ENCODE measurements around the gene WASF2. TPM values are rescaled to one million over a fixed set of nuclear protein-coding genes. Genes with fewer than 3 reads are reported as not detected.

The WASF2 gene
- total and polyA plus RNA-seq, 12 donors, result 17.4 to 159 (median 60.9) TPM

DNA sequence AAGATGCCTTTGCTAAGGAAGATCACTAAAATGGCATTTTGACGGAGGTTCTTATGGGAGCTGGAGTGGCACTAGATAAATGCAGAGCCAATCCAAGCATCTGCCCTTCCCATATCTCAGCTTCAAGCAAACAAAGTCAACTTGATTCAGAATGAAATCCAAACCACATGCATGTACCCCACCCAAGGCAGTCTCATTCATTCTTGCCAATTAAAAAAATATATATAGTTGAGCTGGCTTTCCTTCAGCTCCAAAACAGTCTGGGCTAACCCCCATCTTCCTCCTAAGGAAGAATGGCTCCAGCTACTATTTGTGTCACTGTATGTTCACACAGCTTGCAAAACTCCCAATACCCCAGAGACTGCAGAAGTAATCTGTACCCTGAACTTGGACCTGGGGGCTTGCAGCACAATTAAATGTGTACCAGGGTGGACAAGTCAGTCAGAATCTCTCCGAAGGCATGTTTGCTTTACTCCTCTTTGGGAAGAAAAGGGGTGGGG is 62.1 kb downstream of the WASF2 start:
- Histone ChIP-seq H3K27me3 (no peaks in the 10 kb centered on the region), H3K36me3 (replicated peaks in 1 of 2) (peaks cover 0 to 9% of the 10 kb centered on the region in 2 donors), H3K4me1 (replicated peaks in 1 of 2) (peaks cover 34 to 78% of the 10 kb centered on the region in 2 donors), H3K27ac (peak overlapping the region in 4 of 5 donors; percentile 31 to 79 (median 54)), H3K4me3 (no peak overlapping the region), H3K9me3 (replicated peaks in 1 of 3) (no peaks in the 10 kb centered on the region)
- DNase-seq, result no peak
- TF ChIP-seq POLR2A (IDR thresholded peaks at IDR 0.05), result no peak
- TF ChIP-seq, protein P1, sequence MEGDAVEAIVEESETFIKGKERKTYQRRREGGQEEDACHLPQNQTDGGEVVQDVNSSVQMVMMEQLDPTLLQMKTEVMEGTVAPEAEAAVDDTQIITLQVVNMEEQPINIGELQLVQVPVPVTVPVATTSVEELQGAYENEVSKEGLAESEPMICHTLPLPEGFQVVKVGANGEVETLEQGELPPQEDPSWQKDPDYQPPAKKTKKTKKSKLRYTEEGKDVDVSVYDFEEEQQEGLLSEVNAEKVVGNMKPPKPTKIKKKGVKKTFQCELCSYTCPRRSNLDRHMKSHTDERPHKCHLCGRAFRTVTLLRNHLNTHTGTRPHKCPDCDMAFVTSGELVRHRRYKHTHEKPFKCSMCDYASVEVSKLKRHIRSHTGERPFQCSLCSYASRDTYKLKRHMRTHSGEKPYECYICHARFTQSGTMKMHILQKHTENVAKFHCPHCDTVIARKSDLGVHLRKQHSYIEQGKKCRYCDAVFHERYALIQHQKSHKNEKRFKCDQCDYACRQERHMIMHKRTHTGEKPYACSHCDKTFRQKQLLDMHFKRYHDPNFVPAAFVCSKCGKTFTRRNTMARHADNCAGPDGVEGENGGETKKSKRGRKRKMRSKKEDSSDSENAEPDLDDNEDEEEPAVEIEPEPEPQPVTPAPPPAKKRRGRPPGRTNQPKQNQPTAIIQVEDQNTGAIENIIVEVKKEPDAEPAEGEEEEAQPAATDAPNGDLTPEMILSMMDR (IDR thresholded peaks at IDR 0.05), result no peak
- WGBS, 4 donors, result 65 to 74% (median 72%) methylated on average over 2 of the region's 2 CpGs
- intact Hi-C loops (cut with DNase I), result loop anchor here in 1 of 2 donors (10.0 kb wide), 1 partner anchor 47 kb away; no protein-coding TSS in a partner anchor

DNA sequence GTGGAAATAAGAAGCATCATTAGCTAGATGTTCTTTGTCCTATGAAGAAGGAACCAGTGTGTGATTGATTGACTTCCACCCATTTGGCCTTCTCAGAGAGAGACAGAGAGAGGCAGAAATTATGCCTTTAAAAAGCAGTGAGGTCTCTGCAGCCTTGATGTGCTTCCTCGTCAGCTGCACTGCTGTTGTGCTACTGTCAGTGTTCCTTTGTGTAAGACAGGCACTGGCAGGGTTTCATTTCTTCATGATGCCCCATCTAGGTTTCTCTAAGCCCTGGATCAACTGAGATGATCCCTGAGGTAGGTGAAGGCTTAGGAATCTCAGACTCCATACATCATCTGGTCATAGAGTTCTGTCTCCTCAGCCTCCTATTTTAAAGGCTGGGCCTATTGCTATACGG is 62.6 kb downstream of the WASF2 start:
- Histone ChIP-seq H3K4me3 (no peak overlapping the region), H3K4me1 (replicated peaks in 1 of 2) (peaks cover 34 to 75% of the 10 kb centered on the region in 2 donors), H3K27ac (peak overlapping the region in 2 of 5 donors; percentile 76 to 79), H3K36me3 (replicated peaks in 1 of 2) (peaks cover 0 to 9% of the 10 kb centered on the region in 2 donors), H3K27me3 (no peaks in the 10 kb centered on the region), H3K9me3 (replicated peaks in 1 of 3) (no peaks in the 10 kb centered on the region)
- 36 to 67% (median 49%) methylated on average over 1 to 2 of the region's 2 CpGs for WGBS, 4 donors
- peak in 1 of 7 donors; percentile 55 for DNase-seq
- intact Hi-C loops (cut with DNase I), result loop anchor here in 1 of 2 donors (10.0 kb wide), 1 partner anchor 47 kb away; no protein-coding TSS in a partner anchor
- TF ChIP-seq, protein P1 (IDR thresholded peaks at IDR 0.05), result no peak
- no peak for TF ChIP-seq POLR2A (IDR thresholded peaks at IDR 0.05)

DNA sequence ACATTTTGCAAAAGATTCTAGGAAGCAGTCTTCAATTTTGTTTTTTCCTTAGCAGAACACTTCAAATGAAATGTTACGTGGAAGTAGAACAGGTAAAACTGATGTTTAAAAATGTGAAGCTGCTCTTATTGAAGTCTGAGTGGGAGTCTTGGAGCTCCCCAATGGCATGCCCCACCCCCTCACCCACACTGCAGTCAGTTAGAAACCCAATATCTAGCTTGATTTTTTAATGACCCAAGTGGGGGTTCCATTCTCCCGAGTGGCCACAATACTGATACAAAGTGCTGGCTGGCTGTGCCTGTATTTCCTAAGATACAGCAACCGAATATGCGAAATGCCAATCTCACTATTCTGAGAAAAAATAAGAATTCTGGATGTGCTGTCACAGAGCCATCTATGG is 66.3 kb downstream of the WASF2 start:
- TF ChIP-seq POLR2A (IDR thresholded peaks at IDR 0.05), result no peak
- TF ChIP-seq, protein P1 (IDR thresholded peaks at IDR 0.05), result no peak
- H3K4me1 ChIP-seq (replicated peaks in 1 of 2), result peaks cover 18 to 49% of the 10 kb centered on the region in 2 donors
- peak in 1 of 7 donors; percentile 36 for DNase-seq
- WGBS, 4 donors, result 67 to 82% (median 74%) methylated on average over 4 of the region's 4 CpGs
- H3K36me3 ChIP-seq (replicated peaks in 1 of 2), result peaks cover 0 to 9% of the 10 kb centered on the region in 2 donors
- H3K4me3 ChIP-seq, result no peak overlapping the region
- H3K27ac ChIP-seq, result no peak overlapping the region
- no peaks in the 10 kb centered on the region for H3K27me3 ChIP-seq
- intact Hi-C loops (cut with DNase I), result loop anchor here in 1 of 2 donors (10.0 kb wide), 1 partner anchor 51 kb away; no protein-coding TSS in a partner anchor
- H3K9me3 ChIP-seq (replicated peaks in 1 of 3), result no peaks in the 10 kb centered on the region

DNA sequence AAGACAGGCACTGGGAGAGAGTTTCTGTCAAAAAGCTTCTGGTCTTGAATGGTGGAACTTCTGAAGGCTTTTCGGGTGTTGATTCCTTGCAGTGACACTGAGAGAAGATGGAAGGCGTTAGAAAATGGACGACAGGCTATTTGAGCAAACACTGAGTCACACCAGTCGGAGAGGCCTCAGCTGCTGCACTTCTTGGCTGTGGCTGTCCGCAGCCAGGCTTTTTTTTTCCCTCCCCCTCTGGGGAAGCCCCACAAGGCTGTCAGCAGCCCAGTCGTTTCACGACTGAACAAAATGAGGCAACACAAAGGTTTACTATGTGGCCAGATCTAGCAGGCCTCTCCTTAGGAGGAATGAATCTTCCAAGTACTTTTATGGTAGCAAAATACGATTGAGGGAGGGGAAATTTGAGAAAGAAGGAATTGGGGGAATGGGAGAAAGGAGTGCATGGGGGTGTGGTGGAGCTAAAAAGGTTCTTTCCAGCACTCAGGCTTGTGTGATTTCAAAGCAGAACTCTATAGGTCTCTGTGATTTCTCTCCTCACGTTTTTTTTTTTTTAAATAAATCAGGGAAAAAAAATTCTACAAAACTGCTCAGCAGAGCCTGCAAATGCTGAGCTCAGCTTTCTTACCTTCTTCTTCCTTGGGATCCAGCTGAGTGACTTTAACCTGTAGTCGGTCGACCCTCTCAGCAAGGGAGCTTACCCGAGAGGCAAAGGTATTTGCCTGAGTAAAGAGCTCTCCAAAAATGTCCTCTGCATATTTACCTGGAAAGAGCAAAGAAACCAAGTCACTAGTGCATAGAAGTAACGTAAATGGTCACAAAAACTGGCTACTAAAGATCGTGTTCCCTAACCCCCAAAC is 71.4 kb downstream of the WASF2 start:
- Histone ChIP-seq H3K4me3 (no peak overlapping the region), H3K27me3 (no peaks in the 10 kb centered on the region), H3K9me3 (replicated peaks in 1 of 3) (no peaks in the 10 kb centered on the region), H3K36me3 (replicated peaks in 1 of 2) (peaks cover 0 to 48% of the 10 kb centered on the region in 2 donors), H3K27ac (peak overlapping the region in 4 of 5 donors; percentile 36 to 78 (median 70)), H3K4me1 (replicated peaks in 1 of 2) (peaks cover 23 to 41% of the 10 kb centered on the region in 2 donors)
- TF ChIP-seq, protein P1 (IDR thresholded peaks at IDR 0.05), result no peak
- peak in 1 of 2 donors; percentile 26 for TF ChIP-seq POLR2A (IDR thresholded peaks at IDR 0.05)
- peak; percentile 75 to 91 (median 89) for DNase-seq
- intact Hi-C loops (cut with DNase I), result no loop called here
- 36 to 46% (median 40%) methylated on average over 14 of the region's 14 CpGs for WGBS, 4 donors
